Endothelial cell of umbilical vein (primary cell): ENCODE data around the gene ANK2. TPM values are rescaled to one million over a fixed set of nuclear protein-coding genes. Genes with fewer than 3 reads are reported as not detected.

Source experiments
- BruUV-seq: library from RNA; stranded (reverse); fragments of 400-500 nt; replicated peaks from 2 replicates; lab custom pipeline; 2021; lab: Mats Ljungman, UMichigan
- CTCF ChIA-PET: fragments of 300-600, 350-600 bp; sonication (Branson Sonifier 250); formaldehyde crosslinking; loops from one replicate; lab custom pipeline; 2021; ENCODE audit warnings: antibody characterized with exemption, inconsistent platforms; lab: Charles Lee
- POLR2A ChIA-PET: fragments of 300-600, 350-600 bp; sonication (Branson Sonifier 250); formaldehyde crosslinking; loops from one replicate; lab custom pipeline; 2021; ENCODE audit warnings: antibody characterized with exemption, inconsistent platforms; lab: Charles Lee
- DNase-seq: peaks from one replicate; pipeline ENCODE4 v3.0.0-alpha.2; 2011; ENCODE audit warnings: low read depth, low spot score
- FAIRE-seq: peaks from 2 replicates; lab custom pipeline; 2011; peaks lifted over from hg19 to GRCh38; lab: Jason Lieb, UNC
- H2AFZ ChIP-seq: 2 replicates; pipeline ENCODE4 v1.6.0; 2012; ENCODE audit warnings: low read depth, low read length, control low read depth, inconsistent platforms
- H3K27ac ChIP-seq: 2 replicates; pipeline ENCODE4 v1.5.1; 2011; ENCODE audit warnings: low read depth, mild to moderate bottlenecking, control low read depth, low read length, moderate library complexity; ENCODE audit not compliant: insufficient read depth
- H3K27me3 ChIP-seq, 2 experiments: 2 replicates each; pipeline versions ENCODE4 v1.6.0 to v1.6.1; 2011; ENCODE audit warnings: low read length in 2 of 2, mixed read lengths in 1 of 2; ENCODE audit not compliant: control insufficient read depth in 2 of 2, insufficient read depth in 2 of 2
- H3K36me3 ChIP-seq, 2 experiments: 2 replicates in 1 of 2; 3 replicates in 1 of 2; pipeline ENCODE4 v1.5.1; 2011; ENCODE audit warnings: low read length in 2 of 2, mild to moderate bottlenecking in 1 of 2, moderate library complexity in 1 of 2; ENCODE audit not compliant: control insufficient read depth in 2 of 2, insufficient read depth in 2 of 2; ENCODE audit errors: extremely low read depth in 1 of 2
- H3K4me1 ChIP-seq: 3 replicates; pipeline ENCODE4 v1.5.1; 2011; ENCODE audit warnings: mild to moderate bottlenecking, low read length; ENCODE audit not compliant: control insufficient read depth, insufficient read depth; ENCODE audit errors: extremely low read depth
- H3K4me2 ChIP-seq: 2 replicates; pipeline ENCODE4 v1.6.1; 2011; ENCODE audit warnings: low read length, control low read depth, mixed read lengths; ENCODE audit not compliant: insufficient read depth
- H3K4me3 ChIP-seq, 3 experiments: fragments of 200-600 bp in 1 of 3; sonication (generic), shearing (Covaris generic) in 1 of 3; replicated peaks in 1 of 3; 2 replicates each; pipeline ENCODE4 v1.5.1; 2011 to 2016; ENCODE audit warnings: control low read depth in 3 of 3, low read length in 3 of 3, mild to moderate bottlenecking in 2 of 3, inconsistent platforms in 1 of 3, low read depth in 1 of 3, moderate library complexity in 1 of 3; ENCODE audit not compliant: insufficient read depth in 1 of 3
- H3K79me2 ChIP-seq: 2 replicates; pipeline ENCODE4 v1.6.0; 2012; ENCODE audit warnings: low read length, inconsistent platforms; ENCODE audit not compliant: control insufficient read depth, insufficient read depth
- H3K9ac ChIP-seq: replicated peaks from 2 replicates; pipeline ENCODE3; 2011; ENCODE audit warnings: low read length, control low read depth; ENCODE audit not compliant: insufficient read depth; ENCODE audit errors: extremely low read depth
- H3K9me1 ChIP-seq: replicated peaks from 3 replicates; pipeline ENCODE4 v1.6.0; 2011; ENCODE audit warnings: mild to moderate bottlenecking, low read length; ENCODE audit not compliant: control insufficient read depth, insufficient read depth; ENCODE audit errors: extremely low read depth
- H3K9me3 ChIP-seq: replicated peaks from 2 replicates; pipeline ENCODE4 v1.5.1; 2012; ENCODE audit warnings: low read length, inconsistent platforms; ENCODE audit not compliant: control insufficient read depth, insufficient read depth
- H4K20me1 ChIP-seq: replicated peaks from 2 replicates; pipeline ENCODE3; 2011; ENCODE audit warnings: mild to moderate bottlenecking, low read length; ENCODE audit not compliant: control insufficient read depth, insufficient read depth; ENCODE audit errors: extremely low read depth
- CTCF ChIP-seq, 2 donors: IDR thresholded peaks; 1 replicate in 1 of 2; 2 replicates in 1 of 2; pipeline ENCODE4 v1.5.1; 2011; ENCODE audit warnings: low read length in 2 of 2, mild to moderate bottlenecking in 2 of 2, moderate library complexity in 2 of 2, control low read depth in 1 of 2, inconsistent platforms in 1 of 2, low read depth in 1 of 2; ENCODE audit not compliant: insufficient read depth in 1 of 2; ENCODE audit errors: extremely low read depth in 1 of 2
- EZH2 ChIP-seq: IDR thresholded peaks from 2 replicates; pipeline ENCODE4 v1.6.1; 2012; ENCODE audit warnings: borderline replicate concordance, low read depth, mild to moderate bottlenecking, moderate library complexity, low read length, inconsistent platforms; ENCODE audit not compliant: severe bottlenecking
- FOS ChIP-seq: IDR thresholded peaks from 2 replicates; pipeline ENCODE4 v1.6.1; 2011; ENCODE audit warnings: mild to moderate bottlenecking, low read length, moderate library complexity, borderline replicate concordance; ENCODE audit not compliant: insufficient read depth
- GATA2 ChIP-seq: IDR thresholded peaks from 2 replicates; pipeline ENCODE4 v1.7.0; 2011; ENCODE audit warnings: low read depth, mild to moderate bottlenecking, moderate library complexity, mixed read lengths, low read length; ENCODE audit not compliant: insufficient read length, insufficient read depth
- JUN ChIP-seq: IDR thresholded peaks from 2 replicates; pipeline ENCODE4 v1.6.1; 2011; ENCODE audit warnings: borderline replicate concordance, low read depth; ENCODE audit not compliant: insufficient read length, insufficient read depth
- MAX ChIP-seq: IDR thresholded peaks from 2 replicates; pipeline ENCODE4 v1.6.1; 2011; ENCODE audit not compliant: insufficient read depth, insufficient read length
- MYC ChIP-seq: IDR thresholded peaks from one replicate; pipeline ENCODE4 v1.6.1; 2011; ENCODE audit warnings: mild to moderate bottlenecking, low read depth, low read length
- POLR2A ChIP-seq: IDR thresholded peaks from 2 replicates; pipeline ENCODE4 v1.6.1; 2012; ENCODE audit warnings: low read depth, mild to moderate bottlenecking, control low read depth, low read length
- POLR2AphosphoS5 ChIP-seq: IDR thresholded peaks from 2 replicates; pipeline ENCODE4 v1.6.1; 2012; ENCODE audit warnings: low read depth, mild to moderate bottlenecking, control low read depth, low read length, moderate library complexity; ENCODE audit not compliant: insufficient read depth
- dilution Hi-C: fragments of 300-500 bp; cut with MboI; formaldehyde crosslinking; loops from one replicate; pipeline ENCODE4 v1.15.0; 2019; ENCODE audit warnings: low sequenced_read_pairs; ENCODE audit not compliant: extremely low pct_ligation_motif_present
- intact Hi-C: fragments of 100-400 bp; cut with micrococcal nuclease; formaldehyde crosslinking; loops from one replicate; pipeline ENCODE4 v1.10.0; 2022
- polyA plus RNA-seq, 4 experiments: library from polyadenylated mRNA; depleted of rRNA in 3 of 4; stranded (reverse) in 3 of 4; unstranded in 1 of 4; fragments of >200 nt; gene quantifications; 2 replicates each; pipeline versions ENCODE4 v1.2.1 to v1.2.3, GENCODE V29; 2011 to 2012; ENCODE audit warnings: missing spikeins in 1 of 4
- total RNA-seq: library from RNA; stranded (reverse); gene quantifications from 2 replicates; pipeline ENCODE4 v1.2.3, GENCODE V29; 2021

ANK2 gene
- total and polyA plus RNA-seq, 2 donors (not counting 3 experiments of a cell fraction or from before 2014, with no cell fraction given), result not detected

DNA sequence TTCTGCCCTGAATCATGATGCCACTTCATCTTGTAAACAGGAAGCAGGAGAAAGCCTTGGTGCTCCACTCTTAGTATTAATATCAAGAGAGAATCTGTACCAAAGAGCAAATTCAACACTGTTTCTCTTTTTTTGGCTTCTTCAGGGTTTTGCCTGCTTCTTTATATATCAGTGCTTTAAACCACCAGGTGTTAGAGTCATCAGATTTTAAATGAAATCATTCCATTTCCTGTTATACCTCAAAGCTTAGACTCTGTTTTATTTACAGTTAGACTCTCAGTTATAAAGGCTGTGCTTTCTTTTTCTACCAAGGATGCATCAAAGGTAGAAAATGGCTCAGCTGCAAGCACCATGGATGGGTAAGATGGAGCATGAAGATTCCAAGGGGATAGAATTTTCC lies 361.2 kb downstream of the ANK2 start:
- POLR2A ChIA-PET, result no interaction called here

DNA sequence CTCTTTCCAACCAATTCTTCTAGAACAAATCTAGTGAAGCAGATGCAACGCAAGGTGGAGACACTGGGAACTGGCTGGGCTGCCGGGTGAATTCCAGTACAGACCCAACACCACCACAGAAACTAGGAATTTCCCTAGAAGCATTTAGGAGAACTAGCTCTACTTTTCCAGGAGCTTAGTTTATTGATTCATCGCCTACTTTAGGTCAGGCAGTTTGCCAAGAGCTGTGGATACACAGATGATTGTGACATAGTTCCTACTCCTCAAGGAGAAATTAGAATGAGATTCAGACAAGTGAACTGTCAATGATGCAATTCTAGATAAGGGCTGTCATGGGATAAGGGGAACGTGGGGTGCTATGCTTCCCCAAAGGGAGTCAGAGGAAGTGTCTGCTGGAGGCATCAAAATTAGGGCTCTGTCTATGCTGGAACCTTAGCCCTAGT lies 362.1 kb downstream of the ANK2 start:
- Histone ChIP-seq H3K27ac (no peak overlapping the region), H4K20me1 (no peaks in the 10 kb centered on the region), H3K9ac (no peak overlapping the region), H3K9me1 (no peaks in the 10 kb centered on the region), H2AFZ (no peak overlapping the region), H3K9me3 (no peaks in the 10 kb centered on the region), H3K79me2 (no peaks in the 10 kb centered on the region), H3K4me1 (no peaks in the 10 kb centered on the region), H3K36me3 (no peaks in the 10 kb centered on the region), H3K27me3 (no peaks in the 10 kb centered on the region), H3K4me3 (no peak overlapping the region), H3K4me2 (no peak overlapping the region)
- dilution Hi-C loops (no loop called here), intact Hi-C loops (no loop called here)
- POLR2A ChIA-PET, result no interaction called here
- TF ChIP-seq FOS (no peak), MAX (no peak), MYC (no peak), POLR2AphosphoS5 (no peak), EZH2 (no peak), GATA2 (no peak), CTCF (IDR thresholded peaks at IDR 0.05; ENCODE audit: extremely low read depth in 1 of 2, insufficient read depth in 1 of 2, low read depth in 1 of 2, low read length in 2 of 2) (no peak), JUN (no peak), POLR2A (no peak)
- DNase-seq (no peak), FAIRE-seq (no peak)
- CTCF ChIA-PET, result no interaction called here
- BruUV-seq, result no TSS peak

More for the DNA sequence above, 361.2 kb downstream of the ANK2 start:
- dilution Hi-C loops (no loop called here), intact Hi-C loops (no loop called here)
- TF ChIP-seq JUN (no peak), GATA2 (no peak)
- H3K9me1 ChIP-seq, result no peaks in the 10 kb centered on the region
- no peak for DNase-seq
- no peak overlapping the region for H3K27ac ChIP-seq
- H3K79me2 ChIP-seq, result no peaks in the 10 kb centered on the region
- H3K36me3 ChIP-seq, result no peaks in the 10 kb centered on the region
- no peak overlapping the region for H3K9ac ChIP-seq
- no peak overlapping the region for H3K4me3 ChIP-seq
- BruUV-seq, result no TSS peak
- no peaks in the 10 kb centered on the region for H4K20me1 ChIP-seq
- H3K4me2 ChIP-seq, result no peak overlapping the region
- no peak overlapping the region for H2AFZ ChIP-seq
- no peak for FAIRE-seq
- H3K4me1 ChIP-seq, result no peaks in the 10 kb centered on the region
- no peaks in the 10 kb centered on the region for H3K27me3 ChIP-seq
- CTCF ChIA-PET, result no interaction called here
- H3K9me3 ChIP-seq, result no peaks in the 10 kb centered on the region
